Esophagus muscularis mucosa (tissue), 4 donors: Measurements from ENCODE around the gene ATP2B2. TPM values are rescaled to one million over a fixed set of nuclear protein-coding genes. Genes with fewer than 3 reads are reported as not detected.

Experiments used
- DNase-seq: peaks from one replicate; pipeline ENCODE4 v3.0.0-alpha.2; 2017; ENCODE audit errors: extremely low spot score
- H3K27ac ChIP-seq, 4 donors: fragments of 200-600 bp; sonication (generic); replicated peaks in 1 of 4; 1 replicate in 3 of 4; 2 replicates in 1 of 4; pipeline ENCODE4 v1.5.1; 2016 to 2019; ENCODE audit warnings: mild to moderate bottlenecking in 1 of 4
- H3K27me3 ChIP-seq, 4 donors: fragments of 200-600 bp; sonication (generic); one replicate each; pipeline versions ENCODE4 v1.5.1 to v1.6.0; 2016 to 2019
- H3K36me3 ChIP-seq, 4 donors: fragments of 200-600 bp; sonication (generic); one replicate each; pipeline ENCODE4 v1.5.1; 2016 to 2019
- H3K4me1 ChIP-seq, 4 donors: fragments of 200-600 bp; sonication (generic); one replicate each; pipeline ENCODE4 v1.5.1; 2016 to 2019
- H3K4me3 ChIP-seq, 4 donors: fragments of 200-600 bp; sonication (generic); 1 replicate in 2 of 4; 2 replicates in 2 of 4; pipeline ENCODE4 v1.5.1; 2016 to 2019; ENCODE audit warnings: mild to moderate bottlenecking in 4 of 4, moderate library complexity in 1 of 4
- H3K9me3 ChIP-seq, 4 donors: fragments of 200-600 bp; sonication (generic); 1 replicate in 3 of 4; 2 replicates in 1 of 4; pipeline ENCODE4 v1.5.1; 2016 to 2019
- CTCF ChIP-seq, 3 experiments: fragments of 200-600 bp in 2 of 3; fragments of 450-650 bp in 1 of 3; sonication (generic) in 2 of 3; IDR thresholded peaks; one replicate each; pipeline ENCODE4 v1.5.1; 2017 to 2019; ENCODE audit warnings: antibody characterized with exemption in 3 of 3, mild to moderate bottlenecking in 2 of 3, moderate library complexity in 1 of 3
- EP300 ChIP-seq: sonication (generic); formaldehyde crosslinking; IDR thresholded peaks from one replicate; pipeline ENCODE4 v1.6.1; 2017; ENCODE audit warnings: antibody characterized with exemption
- POLR2A ChIP-seq: fragments of 450-650 bp; IDR thresholded peaks from one replicate; pipeline ENCODE4 v1.6.1; 2017; ENCODE audit warnings: antibody characterized with exemption, moderate library complexity, mild to moderate bottlenecking, low read depth
- POLR2AphosphoS5 ChIP-seq, 2 donors: sonication (generic); formaldehyde crosslinking; IDR thresholded peaks; one replicate each; pipeline ENCODE4 v1.6.1; 2017; ENCODE audit warnings: antibody characterized with exemption in 2 of 2
- WGBS: methylation state at CpG from one replicate; pipeline ENCODE4 v1.1.5; 2018; 5-methylcytosine and 5-hydroxymethylcytosine counted together
- intact Hi-C: fragments of 100-400 bp; cut with DNase I; formaldehyde crosslinking; loops from one replicate; pipeline ENCODE4 v1.15.1; 2023
- total RNA-seq, 4 donors: library from RNA; depleted of rRNA; stranded (reverse); fragments of >200 nt; gene quantifications; one replicate each; pipeline versions ENCODE4 v1.1.0 to v1.2.1, GENCODE V29; 2016

The ATP2B2 gene
- total RNA-seq, 4 donors from 2014 or later: under 0.01 to 0.75 (median 0.39) TPM

GRCh38 chr3:10317961-10318350 lies 187.4 kb downstream of the ATP2B2 start:
- intact Hi-C loops: no loop called here
- peaks cover 25 to 58% (median 55%) of the 10 kb centered on the region in 4 donors for H3K36me3 ChIP-seq

GRCh38 chr3:10317311-10317960 lies 187.9 kb downstream of the ATP2B2 start:
- Histone ChIP-seq H3K4me1 (peaks cover 15 to 42% (median 32%) of the 10 kb centered on the region in 4 donors), H3K36me3 (peaks cover 31 to 63% (median 60%) of the 10 kb centered on the region in 4 donors), H3K4me3 (no peak overlapping the region), H3K27me3 (no peaks in the 10 kb centered on the region), H3K9me3 (no peaks in the 10 kb centered on the region), H3K27ac (no peak overlapping the region)
- TF ChIP-seq CTCF (IDR thresholded peaks at IDR 0.05) (no peak), POLR2AphosphoS5 (IDR thresholded peaks at IDR 0.05) (no peak), EP300 (no peak), POLR2A (no peak)
- no peak for DNase-seq
- intact Hi-C loops: no loop called here
- 93% methylated on average over 4 of the region's 4 CpGs for WGBS

More at GRCh38 chr3:10317961-10318350, 187.4 kb downstream of the ATP2B2 start:
- WGBS: 88% methylated on average over 3 of the region's 3 CpGs
- no peak for DNase-seq
- TF ChIP-seq EP300: no peak
- Histone ChIP-seq H3K9me3 (no peaks in the 10 kb centered on the region), H3K4me1 (peaks cover 15 to 42% (median 32%) of the 10 kb centered on the region in 4 donors), H3K4me3 (no peak overlapping the region), H3K27me3 (no peaks in the 10 kb centered on the region), H3K27ac (no peak overlapping the region)

- WGBS: 80% methylated on average over 4 of the region's 4 CpGs
- H3K9me3 ChIP-seq: no peaks in the 10 kb centered on the region
- H3K4me3 ChIP-seq: no peak overlapping the region
- DNase-seq: no peak
- intact Hi-C loops: no loop called here
- no peaks in the 10 kb centered on the region for H3K27me3 ChIP-seq
- H3K36me3 ChIP-seq: peaks cover 42 to 79% (median 76%) of the 10 kb centered on the region in 4 donors
- H3K4me1 ChIP-seq: peaks cover 12 to 34% (median 26%) of the 10 kb centered on the region in 4 donors
- TF ChIP-seq CTCF (IDR thresholded peaks at IDR 0.05) (no peak), EP300 (no peak), POLR2AphosphoS5 (IDR thresholded peaks at IDR 0.05) (no peak), POLR2A (no peak)
- H3K27ac ChIP-seq: no peak overlapping the region
These were observed 189.5 kb downstream of the ATP2B2 start for GRCh38 chr3:10315771-10316344.

- 90% methylated on average over 2 of the region's 14 CpGs for WGBS
- peaks cover 44 to 86% (median 82%) of the 10 kb centered on the region in 4 donors for H3K36me3 ChIP-seq
These were observed 190.3 kb downstream of the ATP2B2 start for GRCh38 chr3:10315101-10315500.

More at GRCh38 chr3:10315101-10315500, 190.3 kb downstream of the ATP2B2 start:
- DNase-seq: no peak
- Histone ChIP-seq H3K27ac (no peak overlapping the region), H3K4me1 (peaks cover 9 to 29% (median 22%) of the 10 kb centered on the region in 4 donors), H3K4me3 (no peak overlapping the region), H3K9me3 (no peaks in the 10 kb centered on the region), H3K27me3 (no peaks in the 10 kb centered on the region)
- intact Hi-C loops: no loop called here
- TF ChIP-seq EP300 (no peak), CTCF (IDR thresholded peaks at IDR 0.05) (no peak), POLR2AphosphoS5 (IDR thresholded peaks at IDR 0.05) (no peak), POLR2A (no peak)
